Fibroblast of lung (primary cell): ENCODE results near the gene MVP. TPM values are rescaled to one million over a fixed set of nuclear protein-coding genes. Genes with fewer than 3 reads are reported as not detected.
"Not testable (repeated sequence)": the region's sequence is repeated elsewhere in the genome, so short reads cannot be mapped to it uniquely, and the experiment has no call there.

Experiments
- DNase-seq, 2 donors: peaks; one replicate each; pipeline versions ENCODE4 v3.0.0 to v3.0.0-alpha.2; 2010; ENCODE audit warnings: low read depth in 2 of 2
- H2AFZ ChIP-seq: 2 replicates; pipeline ENCODE4 v1.5.1; 2012; ENCODE audit warnings: low read length, control low read depth, inconsistent platforms
- H3K27ac ChIP-seq: 2 replicates; pipeline ENCODE4 v1.5.1; 2011; ENCODE audit warnings: low read length, control low read depth; ENCODE audit not compliant: insufficient read depth
- H3K27me3 ChIP-seq: 2 replicates; pipeline ENCODE4 v1.5.1; 2011; ENCODE audit warnings: mild to moderate bottlenecking, low read length; ENCODE audit not compliant: control insufficient read depth, insufficient read depth
- H3K36me3 ChIP-seq: 2 replicates; pipeline ENCODE4 v1.5.1; 2011; ENCODE audit warnings: low read length; ENCODE audit not compliant: control insufficient read depth, insufficient read depth
- H3K4me1 ChIP-seq: 2 replicates; pipeline ENCODE4 v1.5.1; 2011; ENCODE audit warnings: low read length; ENCODE audit not compliant: control insufficient read depth, insufficient read depth; ENCODE audit errors: extremely low read depth
- H3K4me2 ChIP-seq: 2 replicates; pipeline ENCODE4 v1.5.1; 2011; ENCODE audit warnings: low read length, control low read depth; ENCODE audit not compliant: insufficient read depth; ENCODE audit errors: extremely low read depth
- H3K4me3 ChIP-seq, 4 experiments: fragments of 200-600 bp in 1 of 4; sonication (generic) in 1 of 4; replicated peaks in 1 of 4; 2 replicates each; pipeline ENCODE4 v1.5.1; 2011 to 2016; ENCODE audit warnings: low read length in 4 of 4, low read depth in 3 of 4, mild to moderate bottlenecking in 3 of 4, control low read depth in 2 of 4, inconsistent platforms in 1 of 4, mixed read lengths in 1 of 4; ENCODE audit not compliant: insufficient read depth in 1 of 4; ENCODE audit errors: control extremely low read depth in 1 of 4
- H3K79me2 ChIP-seq: 2 replicates; pipeline ENCODE4 v1.5.1; 2012; ENCODE audit warnings: mild to moderate bottlenecking, low read length, inconsistent platforms; ENCODE audit not compliant: control insufficient read depth, insufficient read depth
- H3K9ac ChIP-seq: 2 replicates; pipeline ENCODE4 v1.5.1; 2011; ENCODE audit warnings: mild to moderate bottlenecking, low read length, control low read depth; ENCODE audit not compliant: insufficient read depth
- H3K9me3 ChIP-seq: 2 replicates; pipeline ENCODE4 v1.5.1; 2012; ENCODE audit warnings: low read depth, low read length; ENCODE audit not compliant: control insufficient read depth, insufficient read depth
- H4K20me1 ChIP-seq: 2 replicates; pipeline ENCODE4 v1.5.1; 2011; ENCODE audit warnings: low read length; ENCODE audit not compliant: control insufficient read depth, insufficient read depth; ENCODE audit errors: extremely low read depth
- CTCF ChIP-seq, 2 donors: IDR thresholded peaks in 1 of 2; conservative IDR thresholded peaks in 1 of 2; 1 replicate in 1 of 2; 2 replicates in 1 of 2; pipeline ENCODE4 v1.5.1; 2011 to 2012; ENCODE audit warnings: low read length in 2 of 2, control low read depth in 1 of 2, inconsistent platforms in 1 of 2, low read depth in 1 of 2, mild to moderate bottlenecking in 1 of 2
- EZH2 ChIP-seq: IDR thresholded peaks from 2 replicates; pipeline ENCODE4 v1.5.1; 2012; ENCODE audit warnings: low read length, control low read depth, mild to moderate bottlenecking; ENCODE audit errors: missing control alignments
- polyA plus RNA-seq, 2 donors: library from polyadenylated mRNA; depleted of rRNA in 1 of 2; stranded (reverse) in 1 of 2; unstranded in 1 of 2; fragments of >200 nt; gene quantifications; 2 replicates each; pipeline ENCODE4 v1.2.1, GENCODE V29; 2011 to 2012; ENCODE audit warnings: missing spikeins in 1 of 2
- total RNA-seq: library from RNA; depleted of rRNA; stranded (reverse); fragments of >200 nt; gene quantifications from 2 replicates; pipeline ENCODE4 v1.2.1, GENCODE V29; 2014

Gene MVP
- total and polyA plus RNA-seq, 2 donors (not counting 1 experiment from before 2014, with no cell fraction given) = 208 to 518 TPM

- peaks cover 13% of the 10 kb centered on the region for H3K27me3 ChIP-seq
- no peaks in the 10 kb centered on the region for H3K4me1 ChIP-seq
- H3K36me3 ChIP-seq = no peaks in the 10 kb centered on the region
- no peak overlapping the region for H2AFZ ChIP-seq
- H3K4me3 ChIP-seq = no peak overlapping the region
- H3K79me2 ChIP-seq = no peaks in the 10 kb centered on the region
- H3K27ac ChIP-seq = no peak overlapping the region
- H3K4me2 ChIP-seq = no peak overlapping the region
- no peak for TF ChIP-seq EZH2
- no peak for TF ChIP-seq CTCF (conservative IDR thresholded peaks at IDR 0.05 in 1 of 2, IDR thresholded peaks at IDR 0.05 in 1 of 2; ENCODE audit: low read depth in 1 of 2, low read length in 2 of 2)
- no peaks in the 10 kb centered on the region for H3K9me3 ChIP-seq
- no peak for DNase-seq
- H3K9ac ChIP-seq = no peak overlapping the region
- H4K20me1 ChIP-seq = no peaks in the 10 kb centered on the region
These were observed 60.8 kb downstream of the MVP start for GRCh38 chr16:29881050-29881449.

DNA sequence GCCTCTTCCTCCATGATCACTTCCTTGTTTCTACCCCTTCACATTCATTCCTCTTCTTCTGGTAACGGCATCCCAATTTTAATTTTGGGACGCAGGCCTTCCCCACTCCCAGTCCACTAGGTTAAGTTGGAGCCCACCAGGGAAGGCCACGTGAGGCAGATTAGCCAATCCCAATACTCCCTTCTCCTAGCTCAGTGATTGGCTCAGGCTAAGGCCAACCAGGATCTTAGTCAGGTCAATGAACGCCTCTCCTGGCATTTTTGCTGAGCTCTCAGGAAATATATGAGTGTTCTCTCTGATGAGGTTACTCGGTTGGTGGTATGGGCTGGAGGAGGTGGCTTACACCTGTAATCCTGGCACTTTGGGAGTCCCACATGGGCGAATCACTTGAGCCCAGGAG, 63.7 kb downstream of the MVP start:
- no peaks in the 10 kb centered on the region for H3K4me1 ChIP-seq
- no peak overlapping the region for H3K27ac ChIP-seq
- no peaks in the 10 kb centered on the region for H3K27me3 ChIP-seq
- no peak overlapping the region for H2AFZ ChIP-seq
- H4K20me1 ChIP-seq = no peaks in the 10 kb centered on the region
- no peaks in the 10 kb centered on the region for H3K36me3 ChIP-seq
- DNase-seq = no peak
- TF ChIP-seq EZH2 = no peak
- no peak for TF ChIP-seq CTCF (conservative IDR thresholded peaks at IDR 0.05 in 1 of 2, IDR thresholded peaks at IDR 0.05 in 1 of 2; ENCODE audit: low read depth in 1 of 2, low read length in 2 of 2)
- H3K9me3 ChIP-seq = no peaks in the 10 kb centered on the region
- no peak overlapping the region for H3K9ac ChIP-seq
- no peak overlapping the region for H3K4me3 ChIP-seq
- no peak overlapping the region for H3K4me2 ChIP-seq
- H3K79me2 ChIP-seq = no peaks in the 10 kb centered on the region

- H3K9ac ChIP-seq, H3K4me3 ChIP-seq, DNase-seq, H3K27ac ChIP-seq, H3K4me1 ChIP-seq, H2AFZ ChIP-seq, H3K9me3 ChIP-seq, H3K36me3 ChIP-seq, H3K27me3 ChIP-seq, H3K79me2 ChIP-seq, H3K4me2 ChIP-seq, H4K20me1 ChIP-seq: not testable (repeated sequence)
These were observed 69.1 kb downstream of the MVP start for GRCh38 chr16:29889372-29889771.
